Endothelial cell of umbilical vein (primary cell): Measurements from ENCODE around the gene CDC26. TPM values are rescaled to one million over a fixed set of nuclear protein-coding genes. Genes with fewer than 3 reads are reported as not detected.

Experiments
- BruUV-seq: library from RNA; stranded (reverse); fragments of 400-500 nt; replicated peaks from 2 replicates; lab custom pipeline; 2021; lab: Mats Ljungman, UMichigan
- CTCF ChIA-PET: fragments of 300-600, 350-600 bp; sonication (Branson Sonifier 250); formaldehyde crosslinking; loops from one replicate; lab custom pipeline; 2021; ENCODE audit warnings: antibody characterized with exemption, inconsistent platforms; lab: Charles Lee
- POLR2A ChIA-PET: fragments of 300-600, 350-600 bp; sonication (Branson Sonifier 250); formaldehyde crosslinking; loops from one replicate; lab custom pipeline; 2021; ENCODE audit warnings: antibody characterized with exemption, inconsistent platforms; lab: Charles Lee
- DNase-seq: peaks from one replicate; pipeline ENCODE4 v3.0.0-alpha.2; 2011; ENCODE audit warnings: low read depth, low spot score
- FAIRE-seq: peaks from 2 replicates; lab custom pipeline; 2011; peaks lifted over from hg19 to GRCh38; lab: Jason Lieb, UNC
- H2AFZ ChIP-seq: 2 replicates; pipeline ENCODE4 v1.6.0; 2012; ENCODE audit warnings: low read depth, low read length, control low read depth, inconsistent platforms
- H3K27ac ChIP-seq: 2 replicates; pipeline ENCODE4 v1.5.1; 2011; ENCODE audit warnings: low read depth, mild to moderate bottlenecking, control low read depth, low read length, moderate library complexity; ENCODE audit not compliant: insufficient read depth
- H3K27me3 ChIP-seq, 2 experiments: 2 replicates each; pipeline versions ENCODE4 v1.6.0 to v1.6.1; 2011; ENCODE audit warnings: low read length in 2 of 2, mixed read lengths in 1 of 2; ENCODE audit not compliant: control insufficient read depth in 2 of 2, insufficient read depth in 2 of 2
- H3K36me3 ChIP-seq, 2 experiments: 2 replicates in 1 of 2; 3 replicates in 1 of 2; pipeline ENCODE4 v1.5.1; 2011; ENCODE audit warnings: low read length in 2 of 2, mild to moderate bottlenecking in 1 of 2, moderate library complexity in 1 of 2; ENCODE audit not compliant: control insufficient read depth in 2 of 2, insufficient read depth in 2 of 2; ENCODE audit errors: extremely low read depth in 1 of 2
- H3K4me1 ChIP-seq: 3 replicates; pipeline ENCODE4 v1.5.1; 2011; ENCODE audit warnings: mild to moderate bottlenecking, low read length; ENCODE audit not compliant: control insufficient read depth, insufficient read depth; ENCODE audit errors: extremely low read depth
- H3K4me2 ChIP-seq: 2 replicates; pipeline ENCODE4 v1.6.1; 2011; ENCODE audit warnings: low read length, control low read depth, mixed read lengths; ENCODE audit not compliant: insufficient read depth
- H3K4me3 ChIP-seq, 3 experiments: fragments of 200-600 bp in 1 of 3; sonication (generic), shearing (Covaris generic) in 1 of 3; replicated peaks in 1 of 3; 2 replicates each; pipeline ENCODE4 v1.5.1; 2011 to 2016; ENCODE audit warnings: control low read depth in 3 of 3, low read length in 3 of 3, mild to moderate bottlenecking in 2 of 3, inconsistent platforms in 1 of 3, low read depth in 1 of 3, moderate library complexity in 1 of 3; ENCODE audit not compliant: insufficient read depth in 1 of 3
- H3K79me2 ChIP-seq: 2 replicates; pipeline ENCODE4 v1.6.0; 2012; ENCODE audit warnings: low read length, inconsistent platforms; ENCODE audit not compliant: control insufficient read depth, insufficient read depth
- H3K9ac ChIP-seq: replicated peaks from 2 replicates; pipeline ENCODE3; 2011; ENCODE audit warnings: low read length, control low read depth; ENCODE audit not compliant: insufficient read depth; ENCODE audit errors: extremely low read depth
- H3K9me1 ChIP-seq: replicated peaks from 3 replicates; pipeline ENCODE4 v1.6.0; 2011; ENCODE audit warnings: mild to moderate bottlenecking, low read length; ENCODE audit not compliant: control insufficient read depth, insufficient read depth; ENCODE audit errors: extremely low read depth
- H3K9me3 ChIP-seq: replicated peaks from 2 replicates; pipeline ENCODE4 v1.5.1; 2012; ENCODE audit warnings: low read length, inconsistent platforms; ENCODE audit not compliant: control insufficient read depth, insufficient read depth
- H4K20me1 ChIP-seq: replicated peaks from 2 replicates; pipeline ENCODE3; 2011; ENCODE audit warnings: mild to moderate bottlenecking, low read length; ENCODE audit not compliant: control insufficient read depth, insufficient read depth; ENCODE audit errors: extremely low read depth
- CTCF ChIP-seq, 2 donors: IDR thresholded peaks; 1 replicate in 1 of 2; 2 replicates in 1 of 2; pipeline ENCODE4 v1.5.1; 2011; ENCODE audit warnings: low read length in 2 of 2, mild to moderate bottlenecking in 2 of 2, moderate library complexity in 2 of 2, control low read depth in 1 of 2, inconsistent platforms in 1 of 2, low read depth in 1 of 2; ENCODE audit not compliant: insufficient read depth in 1 of 2; ENCODE audit errors: extremely low read depth in 1 of 2
- EZH2 ChIP-seq: IDR thresholded peaks from 2 replicates; pipeline ENCODE4 v1.6.1; 2012; ENCODE audit warnings: borderline replicate concordance, low read depth, mild to moderate bottlenecking, moderate library complexity, low read length, inconsistent platforms; ENCODE audit not compliant: severe bottlenecking
- FOS ChIP-seq: IDR thresholded peaks from 2 replicates; pipeline ENCODE4 v1.6.1; 2011; ENCODE audit warnings: mild to moderate bottlenecking, low read length, moderate library complexity, borderline replicate concordance; ENCODE audit not compliant: insufficient read depth
- GATA2 ChIP-seq: IDR thresholded peaks from 2 replicates; pipeline ENCODE4 v1.7.0; 2011; ENCODE audit warnings: low read depth, mild to moderate bottlenecking, moderate library complexity, mixed read lengths, low read length; ENCODE audit not compliant: insufficient read length, insufficient read depth
- JUN ChIP-seq: IDR thresholded peaks from 2 replicates; pipeline ENCODE4 v1.6.1; 2011; ENCODE audit warnings: borderline replicate concordance, low read depth; ENCODE audit not compliant: insufficient read length, insufficient read depth
- MAX ChIP-seq: IDR thresholded peaks from 2 replicates; pipeline ENCODE4 v1.6.1; 2011; ENCODE audit not compliant: insufficient read depth, insufficient read length
- MYC ChIP-seq: IDR thresholded peaks from one replicate; pipeline ENCODE4 v1.6.1; 2011; ENCODE audit warnings: mild to moderate bottlenecking, low read depth, low read length
- POLR2A ChIP-seq: IDR thresholded peaks from 2 replicates; pipeline ENCODE4 v1.6.1; 2012; ENCODE audit warnings: low read depth, mild to moderate bottlenecking, control low read depth, low read length
- POLR2AphosphoS5 ChIP-seq: IDR thresholded peaks from 2 replicates; pipeline ENCODE4 v1.6.1; 2012; ENCODE audit warnings: low read depth, mild to moderate bottlenecking, control low read depth, low read length, moderate library complexity; ENCODE audit not compliant: insufficient read depth
- dilution Hi-C: fragments of 300-500 bp; cut with MboI; formaldehyde crosslinking; loops from one replicate; pipeline ENCODE4 v1.15.0; 2019; ENCODE audit warnings: low sequenced_read_pairs; ENCODE audit not compliant: extremely low pct_ligation_motif_present
- intact Hi-C: fragments of 100-400 bp; cut with micrococcal nuclease; formaldehyde crosslinking; loops from one replicate; pipeline ENCODE4 v1.10.0; 2022
- polyA plus RNA-seq, 4 experiments: library from polyadenylated mRNA; depleted of rRNA in 3 of 4; stranded (reverse) in 3 of 4; unstranded in 1 of 4; fragments of >200 nt; gene quantifications; 2 replicates each; pipeline versions ENCODE4 v1.2.1 to v1.2.3, GENCODE V29; 2011 to 2012; ENCODE audit warnings: missing spikeins in 1 of 4
- total RNA-seq: library from RNA; stranded (reverse); gene quantifications from 2 replicates; pipeline ENCODE4 v1.2.3, GENCODE V29; 2021

The CDC26 gene
- total and polyA plus RNA-seq, 2 donors (not counting 3 experiments of a cell fraction or from before 2014, with no cell fraction given): 25.7 to 36.9 TPM

- no peaks in the 10 kb centered on the region for H3K9me3 ChIP-seq
- TF ChIP-seq EZH2: no peak
- no peak for TF ChIP-seq GATA2
- TF ChIP-seq MYC: no peak
- TF ChIP-seq MAX: no peak
- TF ChIP-seq POLR2A: no peak
- no peak for TF ChIP-seq JUN
- TF ChIP-seq POLR2AphosphoS5: no peak
- no peak for TF ChIP-seq FOS
- no peak for TF ChIP-seq CTCF (IDR thresholded peaks at IDR 0.05; ENCODE audit: extremely low read depth in 1 of 2, insufficient read depth in 1 of 2, low read depth in 1 of 2, low read length in 2 of 2)
- peaks cover under 1% of the 10 kb centered on the region for H3K4me1 ChIP-seq
- H3K36me3 ChIP-seq: peaks cover 0 to 2% of the 10 kb centered on the region in 2 experiments
- dilution Hi-C loops (no loop called here), intact Hi-C loops (no loop called here)
- no peaks in the 10 kb centered on the region for H3K79me2 ChIP-seq
- CTCF ChIA-PET: no interaction called here
- no peak overlapping the region for H3K27ac ChIP-seq
- H3K4me2 ChIP-seq: no peak overlapping the region
- BruUV-seq: no TSS peak
- FAIRE-seq: no peak
- H3K9ac ChIP-seq: no peak overlapping the region
- no peaks in the 10 kb centered on the region for H3K27me3 ChIP-seq
- no peaks in the 10 kb centered on the region for H3K9me1 ChIP-seq
- no peak for DNase-seq
- POLR2A ChIA-PET: no interaction called here
- no peaks in the 10 kb centered on the region for H4K20me1 ChIP-seq
- no peak overlapping the region for H3K4me3 ChIP-seq
- no peak overlapping the region for H2AFZ ChIP-seq
Measured at GRCh38 chr9:113238859-113239232, 36.5 kb downstream of the CDC26 start.
